Measurements from ENCODE around the gene PHLPP1.

Gene PHLPP1

GRCh38 chr18:62812242-62812641 lies 96.9 kb downstream of the PHLPP1 start:
- no peak for DNase-seq

GRCh38 chr18:62812876-62813275 lies 97.5 kb downstream of the PHLPP1 start:
- DNase-seq: no peak

GRCh38 chr18:62814132-62814759 lies 98.9 kb downstream of the PHLPP1 start:
- DNase-seq: no peak

GRCh38 chr18:62825382-62825781 lies 110.0 kb downstream of the PHLPP1 start:
- DNase-seq: no peak

- DNase-seq: no peak
These were observed 112.1 kb downstream of the PHLPP1 start for GRCh38 chr18:62827397-62827796.

- no peak for DNase-seq
These were observed 112.8 kb downstream of the PHLPP1 start for GRCh38 chr18:62828091-62828640.

- DNase-seq: no peak
These were observed 113.5 kb downstream of the PHLPP1 start for GRCh38 chr18:62828852-62829251.

GRCh38 chr18:62829936-62830335 lies 114.6 kb downstream of the PHLPP1 start:
- DNase-seq: no peak

GRCh38 chr18:62832282-62832681 lies 116.9 kb downstream of the PHLPP1 start:
- no peak for DNase-seq

- no peak for DNase-seq
These were observed 118.2 kb downstream of the PHLPP1 start for GRCh38 chr18:62833494-62833893.

GRCh38 chr18:62834715-62835114 lies 119.4 kb downstream of the PHLPP1 start:
- no peak for DNase-seq

GRCh38 chr18:62837011-62837410 lies 121.7 kb downstream of the PHLPP1 start:
- no peak for DNase-seq

GRCh38 chr18:62838475-62839098 lies 123.2 kb downstream of the PHLPP1 start:
- no peak for DNase-seq

GRCh38 chr18:62839874-62840713 lies 124.8 kb downstream of the PHLPP1 start:
- DNase-seq: no peak

- no peak for DNase-seq
These were observed 126.1 kb downstream of the PHLPP1 start for GRCh38 chr18:62841405-62841804.

GRCh38 chr18:62842898-62843297 lies 127.6 kb downstream of the PHLPP1 start:
- no peak for DNase-seq

- no peak for DNase-seq
These were observed 129.7 kb downstream of the PHLPP1 start for GRCh38 chr18:62844850-62845643.

- no peak for DNase-seq
These were observed 131.0 kb downstream of the PHLPP1 start for GRCh38 chr18:62846313-62846712.

- DNase-seq: no peak
These were observed 131.7 kb downstream of the PHLPP1 start for GRCh38 chr18:62847081-62847480.

- DNase-seq: no peak
These were observed 133.6 kb downstream of the PHLPP1 start for GRCh38 chr18:62848946-62849345.

- no peak for DNase-seq
These were observed 135.4 kb downstream of the PHLPP1 start for GRCh38 chr18:62850619-62851306.

GRCh38 chr18:62852851-62853250 lies 137.5 kb downstream of the PHLPP1 start:
- no peak for DNase-seq
